ENCODE data around the gene ITPR1.

ITPR1 gene

GRCh38 chr3:4491855-4492207 lies 1.3 kb upstream of the ITPR1 start:
- no peak for DNase-seq (ENCODE audit: low read depth)

DNA sequence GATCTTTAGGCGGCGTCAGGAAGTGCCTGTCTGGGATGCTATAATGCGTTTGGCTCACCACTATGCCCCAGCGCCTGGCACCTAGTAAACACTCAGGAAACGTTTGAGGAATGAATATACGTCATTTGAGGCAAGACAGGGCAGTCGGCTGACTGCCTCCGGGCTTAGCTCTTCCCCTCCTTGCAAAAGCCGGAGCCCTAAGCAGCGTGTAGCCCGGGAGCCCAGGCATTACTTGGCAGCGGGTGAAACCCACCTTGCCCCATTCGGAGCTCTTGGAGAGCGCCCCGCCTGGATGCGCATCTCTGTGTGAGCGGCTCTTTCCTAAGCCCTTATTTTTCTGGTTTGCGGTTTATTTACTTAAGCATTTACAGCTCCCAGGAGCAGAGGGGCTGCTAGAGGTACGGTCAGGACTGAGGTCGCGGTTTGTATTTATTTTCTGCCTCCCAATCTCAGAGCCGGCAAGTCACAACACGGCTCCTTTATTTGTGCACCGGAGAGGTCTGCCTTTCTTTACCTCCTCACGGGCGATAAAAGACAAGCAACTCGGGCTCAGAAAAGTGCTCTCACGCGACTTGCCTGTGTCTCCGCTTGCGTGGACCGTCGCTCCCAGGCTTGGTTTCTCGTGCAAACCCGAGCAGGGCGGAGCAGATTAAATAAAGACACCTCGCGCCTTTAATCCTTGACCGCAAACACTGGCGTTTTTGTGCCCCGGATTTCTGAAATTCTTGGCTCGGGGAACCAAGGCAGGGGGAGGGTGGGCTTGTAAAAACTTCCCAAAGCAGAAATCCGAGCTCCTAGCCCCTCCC lies 737 bp upstream of the ITPR1 start:
- DNase-seq (ENCODE audit: low read depth) = no peak

GRCh38 chr3:4493941-4494894 lies 1.1 kb downstream of the ITPR1 start:
- DNase-seq (ENCODE audit: low read depth) = no peak

DNA sequence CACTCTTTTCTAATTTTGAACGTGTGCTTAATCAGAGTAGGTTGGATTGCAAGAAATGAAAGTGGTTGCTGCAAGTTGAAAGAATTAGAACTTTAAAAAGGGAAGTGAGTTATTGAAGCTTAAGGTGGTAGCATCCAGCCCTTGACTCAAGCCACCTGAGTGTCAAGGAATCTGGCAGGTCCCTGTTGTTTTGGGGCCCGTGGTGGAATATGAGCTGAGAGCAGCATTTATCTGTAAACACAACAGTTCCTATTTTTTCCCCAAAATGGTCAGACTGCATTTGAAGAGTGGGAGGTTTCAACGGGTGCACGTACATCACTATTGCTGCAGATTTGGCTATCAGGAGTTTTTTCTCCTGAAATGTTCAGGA lies 1.7 kb downstream of the ITPR1 start:
- no peak for DNase-seq (ENCODE audit: low read depth)

DNA sequence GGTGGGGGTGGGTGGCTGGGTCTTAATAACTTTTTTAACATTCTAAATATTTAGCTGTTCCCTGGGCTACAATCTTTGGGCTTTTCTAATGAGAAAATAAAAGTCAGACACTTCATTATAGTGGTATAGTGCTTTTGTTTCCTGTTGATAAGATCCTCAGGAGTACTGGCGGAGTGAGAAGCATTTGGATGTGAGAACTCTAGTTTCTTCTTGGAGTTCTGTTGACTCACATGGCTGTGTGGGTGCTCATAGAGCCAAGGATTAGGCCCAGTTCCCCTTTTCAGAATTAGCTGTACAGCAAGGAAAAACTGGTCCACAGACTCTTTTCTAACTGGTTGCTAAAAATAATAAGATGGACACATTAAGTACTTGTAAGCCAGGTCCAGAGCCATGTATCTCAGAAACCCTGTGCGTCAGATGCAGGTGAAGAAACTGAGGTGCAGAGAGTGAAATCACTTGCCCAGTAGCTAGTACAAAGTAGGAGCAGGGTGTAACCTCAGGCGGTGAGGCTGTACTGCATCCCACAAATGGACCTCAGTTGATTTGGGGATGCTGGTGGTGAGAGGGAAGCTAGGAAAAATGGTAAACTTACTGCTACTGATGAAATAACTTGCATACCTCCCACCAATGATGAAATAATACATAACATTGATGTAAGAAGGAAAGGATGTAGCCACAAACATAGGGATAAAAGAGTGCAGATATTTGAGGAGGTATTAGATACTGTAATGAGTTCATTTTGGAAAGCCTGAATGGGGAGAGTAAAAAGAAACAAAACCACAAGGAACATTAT lies 2.3 kb downstream of the ITPR1 start:
- DNase-seq (ENCODE audit: low read depth) = no peak

GRCh38 chr3:4496087-4496452 lies 2.9 kb downstream of the ITPR1 start:
- DNase-seq (ENCODE audit: low read depth) = no peak

- DNase-seq (ENCODE audit: low read depth) = no peak
Observed at GRCh38 chr3:4497005-4497692, 4.0 kb downstream of the ITPR1 start.

DNA sequence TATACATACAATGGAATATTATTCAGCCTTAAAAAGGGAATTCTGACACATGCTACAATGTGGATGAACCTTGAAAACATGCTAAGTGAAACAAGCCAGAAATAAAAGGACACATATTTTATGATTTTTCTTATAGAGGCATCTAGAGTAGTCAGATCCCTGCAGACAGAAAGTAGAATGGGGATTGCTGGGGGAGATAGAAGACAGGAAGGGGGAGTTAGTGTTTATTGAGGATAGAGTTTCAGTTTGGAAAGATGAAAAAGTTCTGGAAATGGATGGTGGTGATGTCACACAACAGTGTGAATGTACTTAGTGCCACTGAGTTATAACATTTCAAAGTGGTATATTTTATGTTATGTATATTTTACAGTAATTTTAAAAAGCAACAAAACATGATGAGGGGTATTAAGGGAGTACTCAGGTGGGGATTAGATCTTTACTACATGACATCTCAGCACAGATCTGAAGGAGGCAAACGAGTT lies 4.7 kb downstream of the ITPR1 start:
- no peak for DNase-seq (ENCODE audit: low read depth)

GRCh38 chr3:4498446-4498845 lies 5.3 kb downstream of the ITPR1 start:
- no peak for DNase-seq (ENCODE audit: low read depth)

DNA sequence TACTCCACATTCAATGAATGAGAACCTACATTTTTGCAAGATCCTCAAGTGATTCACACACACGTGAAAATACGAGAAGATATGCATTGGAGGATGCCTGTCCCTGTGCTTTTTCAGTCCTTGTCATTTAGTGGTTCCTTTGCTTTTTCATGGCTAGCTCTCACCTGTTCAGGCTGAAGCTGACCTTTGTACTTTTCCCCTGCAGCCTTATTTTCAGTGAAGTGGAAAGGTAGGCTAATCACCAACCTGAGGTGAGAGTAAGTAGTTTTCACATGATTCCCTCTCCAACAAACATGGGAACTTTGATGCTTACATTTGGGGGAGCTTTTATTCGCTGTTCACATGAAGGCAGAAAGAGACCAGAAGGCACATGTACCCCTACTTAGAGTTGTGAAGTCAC lies 8.3 kb downstream of the ITPR1 start:
- DNase-seq (ENCODE audit: low read depth) = no peak

DNA sequence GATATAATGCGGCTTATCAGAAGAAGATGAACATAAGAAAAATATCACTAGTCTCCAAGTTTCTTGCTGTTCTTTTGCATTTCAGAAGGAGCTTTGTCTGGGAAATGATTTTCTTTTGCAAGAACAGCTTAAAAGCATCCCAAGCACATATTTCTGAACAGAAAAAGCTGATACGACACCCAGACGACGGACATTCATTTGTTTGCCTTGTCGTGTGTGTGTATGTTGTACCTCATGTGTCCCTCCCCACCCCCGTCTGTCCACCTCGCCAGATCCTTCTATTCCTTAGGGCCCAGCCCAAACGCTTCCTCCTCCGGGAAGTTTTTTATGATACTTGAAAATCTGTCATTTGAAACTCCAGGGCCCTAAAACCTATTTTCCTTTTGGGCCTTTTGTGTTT lies 8.8 kb downstream of the ITPR1 start:
- DNase-seq (ENCODE audit: low read depth) = no peak

DNA sequence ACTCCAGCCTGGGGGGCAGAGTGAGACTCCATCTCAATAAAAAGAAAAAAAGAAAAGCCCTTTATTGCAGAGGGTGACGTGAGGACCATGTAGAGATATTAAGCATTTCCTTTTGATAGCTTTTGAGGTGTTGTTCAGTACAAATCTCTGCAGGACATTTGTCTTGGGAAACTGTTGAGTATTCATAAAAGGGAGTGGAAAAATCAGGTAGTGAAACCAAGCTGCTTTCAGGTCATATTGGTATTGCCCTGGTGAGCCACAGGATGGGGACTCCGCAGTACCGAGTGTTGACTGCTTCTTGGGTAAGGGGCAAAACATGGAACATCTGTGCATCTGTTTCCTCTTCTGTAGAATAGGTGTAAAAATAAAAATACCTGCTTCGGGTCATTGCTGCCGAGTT lies 9.9 kb downstream of the ITPR1 start:
- no peak for DNase-seq (ENCODE audit: low read depth)

DNA sequence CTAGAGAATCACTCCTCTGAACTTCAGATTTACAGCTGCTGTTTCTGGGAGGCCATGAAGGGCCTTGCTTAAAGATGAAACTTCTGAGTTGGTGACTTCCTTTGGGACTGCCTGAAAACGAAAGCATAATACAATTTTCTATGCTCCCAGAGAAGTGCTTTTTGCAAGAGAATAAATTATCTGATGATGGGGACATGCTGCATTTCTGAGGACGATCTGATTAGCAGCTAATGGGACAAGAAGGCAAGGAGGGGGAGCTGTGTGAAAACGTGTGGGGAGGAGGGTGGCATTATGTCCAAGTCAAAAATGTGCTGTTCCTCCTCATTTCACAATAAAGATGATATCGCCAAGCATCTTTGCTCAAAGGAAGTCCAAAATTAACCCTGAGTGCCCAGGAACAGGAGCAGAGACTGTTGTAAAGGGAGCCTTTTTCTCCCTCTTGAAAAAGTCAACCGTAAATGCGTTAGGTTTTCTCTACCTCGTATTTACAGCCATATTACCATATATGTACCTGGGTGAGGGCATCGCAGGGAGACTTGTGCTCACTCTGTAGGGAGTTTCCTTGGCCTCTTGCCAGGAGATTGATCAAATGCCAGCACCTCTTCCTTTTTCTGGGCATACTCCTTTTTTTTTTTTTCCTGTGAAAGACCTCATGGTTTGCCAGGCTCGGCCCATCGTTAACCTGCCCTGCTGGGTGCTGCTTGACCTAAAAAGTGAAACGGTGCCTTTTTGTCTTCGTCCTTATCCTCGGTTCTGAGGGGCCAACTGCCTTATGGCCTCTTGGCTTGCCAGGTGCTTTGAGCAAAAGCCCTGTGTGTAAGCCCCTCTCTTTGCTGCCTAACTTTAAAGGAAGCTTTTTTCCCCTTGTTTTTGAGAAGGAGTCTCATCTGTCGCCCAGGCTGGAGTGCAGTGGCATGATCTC lies 11.5 kb downstream of the ITPR1 start:
- no peak for DNase-seq (ENCODE audit: low read depth)

- DNase-seq (ENCODE audit: low read depth) = no peak
Observed at GRCh38 chr3:4505688-4506558, 12.8 kb downstream of the ITPR1 start.

DNA sequence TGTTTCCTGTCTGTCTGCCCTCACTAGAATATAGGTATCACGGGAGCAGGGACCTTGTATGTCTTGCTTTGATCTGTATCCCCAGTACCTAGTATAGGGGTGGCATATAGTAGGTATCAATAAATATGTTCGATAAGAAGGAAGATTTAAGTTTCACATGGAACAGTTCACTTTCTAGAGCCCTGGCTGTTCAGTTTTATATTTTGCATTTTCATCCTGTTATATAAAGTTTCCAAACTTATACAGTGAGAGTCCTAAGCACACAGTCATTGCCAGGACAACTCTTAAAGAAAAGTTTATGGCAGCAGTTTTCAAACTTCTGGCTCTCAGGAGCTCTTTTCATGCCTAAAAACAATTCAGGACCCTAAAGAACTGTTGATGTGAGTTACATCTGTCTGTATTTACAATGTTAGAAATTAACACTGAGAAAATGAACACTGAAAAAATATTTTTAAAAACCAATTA lies 13.4 kb downstream of the ITPR1 start:
- DNase-seq (ENCODE audit: low read depth) = no peak

DNA sequence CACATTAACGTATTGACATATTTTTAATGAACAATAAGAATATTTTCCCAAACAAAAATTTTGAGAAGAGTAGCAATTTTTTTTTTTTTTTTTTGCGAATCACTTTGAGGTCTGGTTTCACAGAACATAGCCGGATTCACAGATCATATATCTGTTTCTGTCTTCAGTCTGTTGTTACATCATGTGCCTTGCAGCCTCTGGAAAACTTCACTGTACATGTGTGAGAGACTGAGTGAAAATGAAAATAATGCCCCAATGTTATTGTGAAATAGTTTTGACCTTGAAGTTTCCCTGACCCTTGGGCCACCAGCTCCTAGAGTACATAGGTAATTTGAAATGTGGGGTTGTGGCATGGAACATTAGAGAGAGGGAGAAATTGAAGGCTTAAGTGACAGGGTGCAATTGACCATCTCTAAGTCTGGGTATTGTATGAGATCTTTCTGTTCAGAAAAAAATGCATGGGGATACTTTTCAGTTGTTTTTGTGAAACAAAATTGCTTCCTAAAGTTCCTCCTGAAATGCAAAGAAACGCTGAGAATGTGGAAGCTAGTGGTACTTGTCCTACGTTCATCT lies 14.0 kb downstream of the ITPR1 start:
- no peak for DNase-seq (ENCODE audit: low read depth)

DNA sequence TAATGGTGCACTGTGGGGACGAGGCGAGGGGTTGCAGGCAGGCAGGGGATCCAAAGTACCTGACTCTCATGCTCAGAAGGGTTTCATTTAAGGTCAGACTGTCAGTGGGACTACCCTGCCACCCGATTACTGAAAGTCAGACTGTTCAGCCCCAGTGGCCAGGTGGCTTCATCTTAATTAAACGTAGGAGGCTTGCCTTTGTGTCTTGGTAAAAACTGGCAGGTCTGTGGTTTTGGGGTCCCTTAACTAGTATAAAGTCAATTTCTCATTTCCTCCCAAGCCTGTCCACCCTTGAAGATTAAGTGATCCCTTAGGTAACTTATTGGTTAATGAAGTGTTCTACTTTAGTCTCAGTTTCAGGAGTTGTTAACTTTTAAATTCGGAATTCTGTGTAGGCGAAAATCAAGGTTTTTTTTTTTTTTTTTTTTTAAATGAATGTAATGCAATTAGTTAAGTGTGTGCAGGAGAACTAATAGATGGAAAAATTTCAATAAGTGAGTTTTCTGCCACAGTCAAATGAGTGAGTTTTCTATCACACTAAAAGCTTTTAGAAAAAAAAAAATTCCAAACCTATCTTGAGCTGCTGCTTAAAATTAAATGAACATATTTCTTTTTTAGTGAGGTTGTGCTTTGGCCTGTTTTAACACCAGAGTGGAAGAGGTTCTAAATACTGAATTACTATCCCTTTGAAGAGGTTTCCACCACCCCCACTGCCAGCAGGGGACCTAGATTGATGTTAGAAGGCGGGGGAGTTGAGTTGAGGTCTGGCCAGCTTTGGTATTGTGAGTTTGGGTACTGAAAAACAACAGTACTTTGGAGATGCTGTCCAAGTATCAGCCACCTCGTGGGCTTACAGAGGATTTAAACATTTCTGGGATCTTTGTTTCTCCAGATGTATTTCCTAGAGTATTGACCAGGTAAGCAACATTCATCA lies 15.2 kb downstream of the ITPR1 start:
- no peak for DNase-seq (ENCODE audit: low read depth)

DNA sequence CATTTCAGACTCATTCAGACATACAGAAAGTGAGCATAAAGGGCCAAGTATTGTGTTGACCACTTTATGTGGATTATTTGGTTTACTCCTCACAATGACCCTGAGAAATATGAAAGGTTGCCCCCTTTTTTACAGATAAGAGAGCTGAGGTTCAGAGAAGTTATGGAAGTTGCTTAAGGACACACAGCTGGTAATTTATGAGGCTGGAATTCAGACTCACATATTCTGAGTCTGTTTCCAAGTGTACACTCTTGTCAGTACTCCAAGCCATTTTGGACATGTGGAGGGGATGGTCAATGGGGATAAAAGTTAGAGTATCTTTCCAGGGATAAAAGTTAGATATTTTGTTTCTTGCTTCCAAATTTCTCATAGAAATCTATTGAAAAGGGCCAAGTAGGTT lies 15.9 kb downstream of the ITPR1 start:
- no peak for DNase-seq (ENCODE audit: low read depth)

All from stimulated activated CD8-positive, alpha-beta memory T cell treated with anti-CD3 and anti-CD28 coated beads, Interleukin-15, amount 100 ng/mL, for 24 hours (primary cell).